Natural killer cell (primary cell): ENCODE measurements around the gene KLHL22. TPM values are rescaled to one million over a fixed set of nuclear protein-coding genes. Genes with fewer than 3 reads are reported as not detected.

Experiments used
- ATAC-seq, 3 donors: fragments of 150-1000 bp in 2 of 3; fragments of 200-7000 bp in 1 of 3; cut with Tn5 transposase; 1 replicate in 1 of 3; 2 replicates in 2 of 3; pipeline ENCODE4 v1.10.0; 2021; ENCODE audit warnings: mild to moderate bottlenecking in 2 of 3, moderate library complexity in 2 of 3
- DNase-seq, 2 donors: peaks; one replicate each; pipeline versions ENCODE4 v3.0.0 to v3.0.0-alpha.2; 2013 to 2021; ENCODE audit warnings: mixed read lengths in 1 of 2
- H3K27ac ChIP-seq: one replicate; pipeline ENCODE4 v1.5.1; 2013; ENCODE audit warnings: mild to moderate bottlenecking, low read length
- H3K27me3 ChIP-seq: one replicate; pipeline ENCODE4 v1.6.1; 2013; ENCODE audit warnings: low read length; ENCODE audit not compliant: control insufficient read depth, insufficient read depth
- H3K36me3 ChIP-seq: one replicate; pipeline ENCODE4 v1.6.1; 2013; ENCODE audit warnings: low read length; ENCODE audit not compliant: control insufficient read depth, insufficient read depth
- H3K4me1 ChIP-seq: one replicate; pipeline ENCODE4 v1.6.1; 2013; ENCODE audit warnings: low read length; ENCODE audit not compliant: control insufficient read depth, insufficient read depth
- H3K4me3 ChIP-seq: one replicate; pipeline ENCODE4 v1.5.1; 2013; ENCODE audit warnings: low read length
- H3K9me3 ChIP-seq: one replicate; pipeline ENCODE4 v1.6.1; 2013; ENCODE audit warnings: low read length; ENCODE audit not compliant: control insufficient read depth, insufficient read depth
- H3K27ac Mint-ChIP-seq, 2 donors: one replicate each; pipeline ENCODE4 v1.8.0; 2022; ENCODE audit warnings: mild to moderate bottlenecking in 2 of 2, mixed read lengths in 2 of 2, moderate library complexity in 1 of 2
- H3K27me3 Mint-ChIP-seq, 2 donors: one replicate each; pipeline ENCODE4 v1.8.0; 2022; ENCODE audit warnings: low read depth in 2 of 2, mixed read lengths in 2 of 2
- H3K36me3 Mint-ChIP-seq: one replicate; pipeline ENCODE4 v1.8.0; 2022; ENCODE audit warnings: mixed read lengths
- H3K4me1 Mint-ChIP-seq, 2 donors: one replicate each; pipeline ENCODE4 v1.8.0; 2022; ENCODE audit warnings: mixed read lengths in 2 of 2
- H3K4me3 Mint-ChIP-seq: one replicate; pipeline ENCODE4 v1.8.0; 2022; ENCODE audit warnings: mild to moderate bottlenecking, moderate library complexity, mixed read lengths
- H3K9me3 Mint-ChIP-seq, 2 donors: one replicate each; pipeline ENCODE4 v1.8.0; 2022; ENCODE audit warnings: mixed read lengths in 2 of 2
- WGBS: methylation state at CpG from one replicate; pipeline ENCODE4 v1.1.7; 2013; ENCODE audit warnings: missing lambda C conversion rate; ENCODE audit not compliant: insufficient coverage; 5-methylcytosine and 5-hydroxymethylcytosine counted together
- intact Hi-C: fragments of 100-400 bp; cut with micrococcal nuclease; formaldehyde crosslinking; loops from one replicate; pipeline ENCODE4 v1.14.2; 2022
- total RNA-seq, 4 donors: library from RNA; stranded (reverse); fragments of 120-200 nt in 1 of 4; gene quantifications; one replicate each; pipeline versions ENCODE4 v1.2.3 to v1.2.4, GENCODE V29; 2013 to 2022
- TF ChIP-seq, protein P1 (sequence below): fragments of 200-600 bp; IDR thresholded peaks from one replicate; pipeline ENCODE4 v1.8.0; 2022; ENCODE audit warnings: antibody characterized with exemption

The KLHL22 gene
- total RNA-seq, 3 donors from 2014 or later (not counting 1 experiment from before 2014, with no cell fraction given) = 26.5 to 53.0 (median 31.0) TPM

DNA sequence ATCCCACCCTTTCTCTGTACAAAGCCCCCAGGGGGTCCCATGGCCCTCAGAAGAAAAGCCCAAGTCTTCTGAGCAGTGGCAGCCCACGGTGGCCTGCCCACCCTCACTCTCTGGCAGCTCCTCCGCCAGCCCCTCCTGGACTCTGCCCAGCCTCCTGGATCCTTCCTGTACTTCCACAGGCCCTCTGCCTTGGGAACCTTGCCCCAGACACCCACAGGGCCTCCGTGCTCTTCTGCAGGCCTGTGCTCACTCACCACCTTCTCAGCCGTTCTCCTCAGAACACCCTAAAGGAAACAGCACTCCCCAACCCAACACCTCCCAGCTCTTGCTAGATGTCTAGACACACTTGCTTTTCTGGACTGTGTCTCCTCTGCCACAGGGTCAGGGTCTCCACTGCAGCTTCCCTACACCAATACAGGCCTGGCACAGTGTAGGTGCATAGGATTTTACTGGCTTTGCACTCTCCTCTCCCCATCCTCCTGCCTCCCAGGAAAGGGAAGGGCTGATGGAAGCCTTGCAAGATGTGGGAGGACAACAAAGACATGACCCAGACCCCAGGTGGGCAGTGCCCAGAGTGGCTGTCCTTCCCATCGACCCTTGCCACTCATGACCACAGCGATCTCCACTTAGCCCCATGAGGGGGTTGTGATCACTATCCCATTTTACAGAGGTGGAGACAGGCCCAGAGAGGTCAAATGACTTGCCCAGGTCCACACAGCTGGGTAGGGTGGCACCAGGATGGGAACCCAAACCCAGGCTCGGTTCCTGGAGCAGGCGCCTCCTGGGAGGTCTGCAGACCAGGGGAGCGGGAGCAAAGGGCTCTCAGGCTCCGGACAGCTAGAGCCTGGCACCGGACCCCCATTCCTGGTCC, 59.9 kb downstream of the KLHL22 start:
- Histone ChIP-seq H3K27me3 (peaks cover 38% of the 10 kb centered on the region), H3K9me3 (no peaks in the 10 kb centered on the region), H3K4me1 (peaks cover 36% of the 10 kb centered on the region), H3K4me3 (no peak overlapping the region), H3K36me3 (no peaks in the 10 kb centered on the region), H3K27ac (no peak overlapping the region)
- intact Hi-C loops = no loop called here
- Mint-ChIP-seq H3K36me3 (no peaks in the 10 kb centered on the region), H3K4me3 (peak overlapping the region; percentile 45), H3K27me3 (peaks cover 36 to 47% of the 10 kb centered on the region in 2 donors), H3K27ac (no peak overlapping the region), H3K4me1 (peaks cover 11 to 43% of the 10 kb centered on the region in 2 donors), H3K9me3 (no peaks in the 10 kb centered on the region)
- ATAC-seq = no peak
- TF ChIP-seq, protein P1, sequence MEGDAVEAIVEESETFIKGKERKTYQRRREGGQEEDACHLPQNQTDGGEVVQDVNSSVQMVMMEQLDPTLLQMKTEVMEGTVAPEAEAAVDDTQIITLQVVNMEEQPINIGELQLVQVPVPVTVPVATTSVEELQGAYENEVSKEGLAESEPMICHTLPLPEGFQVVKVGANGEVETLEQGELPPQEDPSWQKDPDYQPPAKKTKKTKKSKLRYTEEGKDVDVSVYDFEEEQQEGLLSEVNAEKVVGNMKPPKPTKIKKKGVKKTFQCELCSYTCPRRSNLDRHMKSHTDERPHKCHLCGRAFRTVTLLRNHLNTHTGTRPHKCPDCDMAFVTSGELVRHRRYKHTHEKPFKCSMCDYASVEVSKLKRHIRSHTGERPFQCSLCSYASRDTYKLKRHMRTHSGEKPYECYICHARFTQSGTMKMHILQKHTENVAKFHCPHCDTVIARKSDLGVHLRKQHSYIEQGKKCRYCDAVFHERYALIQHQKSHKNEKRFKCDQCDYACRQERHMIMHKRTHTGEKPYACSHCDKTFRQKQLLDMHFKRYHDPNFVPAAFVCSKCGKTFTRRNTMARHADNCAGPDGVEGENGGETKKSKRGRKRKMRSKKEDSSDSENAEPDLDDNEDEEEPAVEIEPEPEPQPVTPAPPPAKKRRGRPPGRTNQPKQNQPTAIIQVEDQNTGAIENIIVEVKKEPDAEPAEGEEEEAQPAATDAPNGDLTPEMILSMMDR = no peak
- WGBS = 80% methylated on average over 11 of the region's 11 CpGs
- DNase-seq = no peak

DNA sequence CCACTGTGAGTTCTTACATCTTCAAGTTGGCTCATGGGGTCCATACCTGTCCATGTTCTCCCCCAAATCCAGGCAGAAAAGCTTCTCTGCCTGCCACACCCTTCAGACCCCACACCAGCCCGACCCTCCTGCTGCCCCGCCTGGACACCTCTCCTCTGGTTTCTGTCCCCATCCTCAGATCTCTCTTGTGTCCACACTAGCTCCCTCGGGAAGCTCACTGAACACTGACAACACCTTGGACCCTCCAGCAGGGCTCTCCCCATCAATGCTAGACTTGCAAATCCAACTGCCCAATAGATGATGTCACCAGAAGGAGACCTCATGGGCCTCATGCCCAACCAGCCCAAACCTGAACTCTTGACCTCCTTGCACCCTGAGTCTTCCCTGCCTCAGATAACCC, 60.8 kb downstream of the KLHL22 start:
- Histone ChIP-seq H3K4me3 (no peak overlapping the region), H3K4me1 (peaks cover 45% of the 10 kb centered on the region), H3K36me3 (no peaks in the 10 kb centered on the region), H3K9me3 (no peaks in the 10 kb centered on the region), H3K27ac (no peak overlapping the region), H3K27me3 (peaks cover 47% of the 10 kb centered on the region)
- 95% methylated on average over 3 of the region's 3 CpGs for whole genome bisulfite sequencing
- peaks cover 36 to 47% of the 10 kb centered on the region in 2 donors for H3K27me3 Mint-ChIP-seq
- no peaks in the 10 kb centered on the region for H3K9me3 Mint-ChIP-seq
- intact Hi-C loops = no loop called here
- peak overlapping the region; percentile 47 for H3K4me3 Mint-ChIP-seq
- no peaks in the 10 kb centered on the region for H3K36me3 Mint-ChIP-seq
- no peak for ATAC-seq
- peaks cover 11 to 52% of the 10 kb centered on the region in 2 donors for H3K4me1 Mint-ChIP-seq
- TF ChIP-seq, protein P1 = no peak
- DNase-seq = no peak
- H3K27ac Mint-ChIP-seq = no peak overlapping the region

DNA sequence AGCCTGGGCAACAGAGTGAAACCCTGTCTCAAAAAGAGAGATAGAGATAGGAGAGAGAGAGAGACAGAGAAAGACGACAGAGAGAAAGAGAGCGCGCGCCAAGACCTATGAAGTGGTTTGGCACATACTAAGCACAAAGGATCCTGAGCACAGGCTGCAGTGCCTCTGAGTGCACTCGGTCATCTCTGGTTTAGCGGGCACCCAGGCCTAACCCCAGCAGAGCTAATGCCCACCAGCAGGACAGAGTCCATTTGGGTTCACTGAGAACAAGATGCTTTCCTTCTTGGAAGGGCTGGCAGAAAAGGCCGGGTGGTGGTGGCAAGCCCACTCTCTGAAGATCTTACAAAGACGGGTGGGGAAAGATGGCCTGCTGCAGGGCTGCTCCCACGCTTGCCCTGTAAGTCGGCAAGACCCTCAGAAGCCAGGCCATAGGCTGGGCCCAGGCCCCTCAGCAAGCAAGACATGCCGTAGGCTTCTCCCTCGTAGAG, 61.3 kb downstream of the KLHL22 start:
- Mint-ChIP-seq H3K4me3 (peak overlapping the region; percentile 78), H3K9me3 (no peaks in the 10 kb centered on the region), H3K36me3 (no peaks in the 10 kb centered on the region), H3K27ac (no peak overlapping the region), H3K27me3 (peaks cover 36 to 44% of the 10 kb centered on the region in 2 donors), H3K4me1 (peaks cover 11 to 53% of the 10 kb centered on the region in 2 donors)
- H3K27ac ChIP-seq = no peak overlapping the region
- no peaks in the 10 kb centered on the region for H3K36me3 ChIP-seq
- no peaks in the 10 kb centered on the region for H3K9me3 ChIP-seq
- WGBS = 94% methylated on average over 12 of the region's 12 CpGs
- TF ChIP-seq, protein P1 = no peak
- H3K27me3 ChIP-seq = peaks cover 49% of the 10 kb centered on the region
- no peak for DNase-seq
- peaks cover 49% of the 10 kb centered on the region for H3K4me1 ChIP-seq
- no peak for ATAC-seq
- intact Hi-C loops = no loop called here
- H3K4me3 ChIP-seq = no peak overlapping the region
